HepG2 (cell line): Measurements from ENCODE around the gene CLIC4. TPM values are rescaled to one million over a fixed set of nuclear protein-coding genes. Genes with fewer than 3 reads are reported as not detected.

ENCODE experiments used
- ARID5B ChIP-seq: IDR thresholded peaks from 2 replicates; pipeline ENCODE4 v1.4.0; 2020; ENCODE audit warnings: mild to moderate bottlenecking, missing genetic modification reagents
- CREBL2 ChIP-seq: sonication (generic); formaldehyde crosslinking; IDR thresholded peaks from 2 replicates; pipeline ENCODE4 v1.8.1; 2023; ENCODE audit warnings: missing genetic modification reagents, mild to moderate bottlenecking, borderline replicate concordance
- FOXA1 ChIP-seq, 2 experiments: fragments of 450-650 bp in 1 of 2; sonication (generic) in 1 of 2; formaldehyde crosslinking in 1 of 2; IDR thresholded peaks; 2 replicates each; pipeline versions ENCODE4 v1.4.0 to v1.6.1; 2016 to 2020; ENCODE audit warnings: missing genetic modification reagents in 1 of 2
- GLI4 ChIP-seq: sonication (generic); formaldehyde crosslinking; IDR thresholded peaks from 2 replicates; pipeline ENCODE4 v1.5.1; 2020; ENCODE audit warnings: missing genetic modification reagents, mild to moderate bottlenecking, moderate library complexity, borderline replicate concordance
- HMG20B ChIP-seq: conservative IDR thresholded peaks from 2 replicates; pipeline ENCODE4 v1.6.1; 2016; ENCODE audit warnings: missing genetic modification reagents, missing compliant biosample characterization
- HNF4G ChIP-seq, 2 experiments: sonication (generic) in 1 of 2; formaldehyde crosslinking in 1 of 2; IDR thresholded peaks; 2 replicates each; pipeline versions ENCODE4 v1.4.0 to v1.6.1; 2011 to 2020; ENCODE audit warnings: borderline replicate concordance in 2 of 2, low read depth in 2 of 2, mild to moderate bottlenecking in 2 of 2, low read length in 1 of 2, missing genetic modification reagents in 1 of 2, moderate library complexity in 1 of 2
- POLR2G ChIP-seq: fragments of 200-400 bp; formaldehyde crosslinking; IDR thresholded peaks from 2 replicates; pipeline ENCODE4 v1.6.1; 2018; ENCODE audit warnings: mild to moderate bottlenecking, low read depth, low read length, moderate library complexity
- RNF2 ChIP-seq: fragments of 450-650 bp; conservative IDR thresholded peaks from 2 replicates; pipeline ENCODE4 v1.6.1; 2016; ENCODE audit warnings: low read depth
- RXRA ChIP-seq: sonication (generic); formaldehyde crosslinking; IDR thresholded peaks from 2 replicates; pipeline ENCODE4 v1.5.1; 2020; ENCODE audit warnings: missing genetic modification reagents
- SAFB2 ChIP-seq: sonication (generic); formaldehyde crosslinking; IDR thresholded peaks from 2 replicates; pipeline ENCODE4 v1.5.1; 2020; ENCODE audit warnings: missing genetic modification reagents, low read depth, mild to moderate bottlenecking, borderline replicate concordance
- TEAD3 ChIP-seq: optimal IDR thresholded peaks from 2 replicates; pipeline ENCODE3; 2016; ENCODE audit warnings: borderline replicate concordance
- TEF ChIP-seq: sonication (generic); formaldehyde crosslinking; IDR thresholded peaks from 2 replicates; pipeline ENCODE4 v1.5.0; 2020; ENCODE audit warnings: missing genetic modification reagents
- ZIK1 ChIP-seq: sonication (generic); formaldehyde crosslinking; IDR thresholded peaks from 2 replicates; pipeline ENCODE4 v1.5.0; 2020; ENCODE audit warnings: mild to moderate bottlenecking, low read depth, missing genetic modification reagents, borderline replicate concordance
- ZMYM2 ChIP-seq: sonication (generic); formaldehyde crosslinking; IDR thresholded peaks from 2 replicates; pipeline ENCODE4 v1.8.0; 2022; ENCODE audit warnings: mild to moderate bottlenecking, missing genetic modification reagents
- ZNF124 ChIP-seq: sonication (generic); formaldehyde crosslinking; IDR thresholded peaks from 2 replicates; pipeline ENCODE4 v1.4.0; 2020; ENCODE audit warnings: missing genetic modification reagents
- ZNF292 ChIP-seq: sonication (generic); formaldehyde crosslinking; IDR thresholded peaks from 2 replicates; pipeline ENCODE4 v1.8.1; 2022; ENCODE audit warnings: mild to moderate bottlenecking, low read depth, missing genetic modification reagents, borderline replicate concordance
- ZNF333 ChIP-seq: sonication (generic); formaldehyde crosslinking; IDR thresholded peaks from 2 replicates; pipeline ENCODE4 v1.4.0; 2020; ENCODE audit warnings: mild to moderate bottlenecking, missing genetic modification reagents, borderline replicate concordance
- ZNF572 ChIP-seq: sonication (generic); formaldehyde crosslinking; IDR thresholded peaks from 2 replicates; pipeline ENCODE4 v1.5.1; 2020; ENCODE audit warnings: mild to moderate bottlenecking, missing genetic modification reagents
- ZXDC ChIP-seq: sonication (generic); formaldehyde crosslinking; IDR thresholded peaks from 2 replicates; pipeline ENCODE4 v1.5.0; 2020; ENCODE audit warnings: mild to moderate bottlenecking, missing genetic modification reagents
- polyA plus RNA-seq, 8 experiments: library from polyadenylated mRNA; depleted of rRNA in 3 of 8; stranded (reverse) in 7 of 8; unstranded in 1 of 8; fragments of >200 nt; fragmentation: Illumina TruSeq in 4 of 8; extraction: Trizol in 4 of 8; gene quantifications; 2 replicates each; pipeline versions ENCODE4 v1.2.1 to v1.2.3, GENCODE V29; 2011 to 2016; ENCODE audit warnings: low read depth in 4 of 8, missing spikeins in 1 of 8, mixed read lengths in 1 of 8; ENCODE audit not compliant: insufficient read depth in 1 of 8
- total RNA-seq, 5 experiments: library from RNA; depleted of rRNA; stranded (reverse); fragments of >200 nt; fragmentation: Illumina TruSeq; extraction: Trizol; gene quantifications; 2 replicates each; pipeline ENCODE4 v1.2.3, GENCODE V29; 2016; ENCODE audit warnings: low read depth in 1 of 5

The CLIC4 gene
- total and polyA plus RNA-seq, 2 of the 13 experiments (the other 11 are each of a cell fraction or from before 2014, with no cell fraction given), result 23.3 to 77.4 TPM

- TF ChIP-seq SAFB2 (CRISPR knock-in tag) (peak; percentile 29; the same call in 1 of the 2 replicates), ZMYM2 (CRISPR knock-in tag) (peak; percentile 63; the same call in 1 of the 2 replicates), ZNF292 (CRISPR knock-in tag) (0 out of 2 replicates have a peak, but pooled peaks have one; percentile 52), POLR2G (peak; percentile 51), ZNF333 (CRISPR knock-in tag) (no peak), TEAD3 (peak; percentile 25), ZNF572 (peak; percentile 61; the same call in 1 of the 2 replicates), RNF2 (no peak; the same call in 1 of the 2 replicates), ZXDC (CRISPR knock-in tag) (peak; percentile 69; the same call in 1 of the 2 replicates), FOXA1 (IDR thresholded peaks at IDR 0.05) (no peak), FOXA1 (CRISPR knock-in tag; IDR thresholded peaks at IDR 0.05) (0 out of 2 replicates have a peak, but pooled peaks have one; percentile 5), ZNF124 (peak; percentile 73), RXRA (CRISPR knock-in tag) (peak; percentile 37; the same call in 1 of the 2 replicates), ARID5B (no peak; the same call in 1 of the 2 replicates), HMG20B (CRISPR knock-in tag) (no peak), TEF (0 out of 2 replicates have a peak, but pooled peaks have one; percentile 22), ZIK1 (CRISPR knock-in tag) (0 out of 2 replicates have a peak, but pooled peaks have one; percentile 47), HNF4G (IDR thresholded peaks at IDR 0.05; ENCODE audit: borderline replicate concordance, low read depth, low read length) (no peak), HNF4G (CRISPR knock-in tag; IDR thresholded peaks at IDR 0.05; ENCODE audit: borderline replicate concordance, low read depth) (0 out of 2 replicates have a peak, but pooled peaks have one; percentile 30), GLI4 (peak; percentile 68; the same call in 1 of the 2 replicates), CREBL2 (no peak)
Measured at GRCh38 chr1:24847995-24848881, 103.0 kb downstream of the CLIC4 start (continued).
